WTC11 (cell line): Measurements from ENCODE around the gene ADAM12. TPM values are rescaled to one million over a fixed set of nuclear protein-coding genes. Genes with fewer than 3 reads are reported as not detected.
"Not testable (repeated sequence)": the region's sequence is repeated elsewhere in the genome, so short reads cannot be mapped to it uniquely, and the experiment has no call there.

ENCODE experiments used
- ATAC-seq: fragments of 200-7000 bp; cut with Tn5 transposase; 2 replicates; pipeline ENCODE4 v1.10.0; 2021; ENCODE audit warnings: mild to moderate bottlenecking, moderate library complexity
- CTCF ChIA-PET: fragments of 300-600 bp; sonication (Branson Sonifier 250); formaldehyde crosslinking; loops from one replicate; lab custom pipeline; 2021; ENCODE audit warnings: antibody characterized with exemption; lab: Charles Lee
- POLR2A ChIA-PET: fragments of 350-600 bp; sonication (Branson Sonifier 250); formaldehyde crosslinking; loops from one replicate; lab custom pipeline; 2021; ENCODE audit warnings: antibody characterized with exemption; lab: Charles Lee
- DNase-seq: peaks from one replicate; pipeline ENCODE4 v3.0.0; 2021; ENCODE audit warnings: low spot score
- H3K27ac Mint-ChIP-seq: 2 replicates; pipeline ENCODE4 v1.8.0; 2021; ENCODE audit warnings: mixed read lengths
- H3K27me3 Mint-ChIP-seq: 2 replicates; pipeline ENCODE4 v1.8.0; 2021; ENCODE audit warnings: low read depth, mild to moderate bottlenecking, moderate library complexity, mixed read lengths
- H3K36me3 Mint-ChIP-seq: 2 replicates; pipeline ENCODE4 v1.8.0; 2021; ENCODE audit warnings: mixed read lengths
- H3K4me1 Mint-ChIP-seq: 2 replicates; pipeline ENCODE4 v1.8.0; 2022; ENCODE audit warnings: mixed read lengths
- H3K4me3 Mint-ChIP-seq: 2 replicates; pipeline ENCODE4 v1.8.0; 2021; ENCODE audit warnings: mild to moderate bottlenecking, moderate library complexity, mixed read lengths
- H3K9me3 Mint-ChIP-seq: 2 replicates; pipeline ENCODE4 v1.8.0; 2021; ENCODE audit warnings: mixed read lengths
- CBFB ChIP-seq: sonication (generic); formaldehyde crosslinking; IDR thresholded peaks from 2 replicates; pipeline ENCODE4 v1.8.1; 2022; ENCODE audit warnings: mild to moderate bottlenecking, low read depth, missing genetic modification reagents
- CDX4 ChIP-seq: fragments of 250-450 bp; sonication (Bioruptor Pico); IDR thresholded peaks from 2 replicates; pipeline ENCODE4 v1.9.0; 2021; ENCODE audit warnings: moderate library complexity, mild to moderate bottlenecking, inconsistent platforms, borderline replicate concordance
- E2F5 ChIP-seq: sonication (generic); formaldehyde crosslinking; IDR thresholded peaks from 2 replicates; pipeline ENCODE4 v1.8.1; 2022; ENCODE audit warnings: mild to moderate bottlenecking, moderate library complexity, missing genetic modification reagents
- HMGXB4 ChIP-seq: sonication (generic); formaldehyde crosslinking; IDR thresholded peaks from 2 replicates; pipeline ENCODE4 v1.8.1; 2023; ENCODE audit warnings: mild to moderate bottlenecking, moderate library complexity, missing genetic modification reagents
- IRF2 ChIP-seq: sonication (generic); formaldehyde crosslinking; IDR thresholded peaks from 2 replicates; pipeline ENCODE4 v1.8.0; 2022; ENCODE audit warnings: low read depth, missing genetic modification reagents, borderline replicate concordance
- JAZF1 ChIP-seq: fragments of 250-450 bp; sonication (Bioruptor Pico); IDR thresholded peaks from 2 replicates; pipeline ENCODE4 v1.9.0; 2021; ENCODE audit warnings: moderate library complexity, mild to moderate bottlenecking, inconsistent platforms
- JUN ChIP-seq: sonication (generic); formaldehyde crosslinking; IDR thresholded peaks from 2 replicates; pipeline ENCODE4 v1.8.0; 2023; ENCODE audit warnings: mild to moderate bottlenecking, missing genetic modification reagents
- KAT7 ChIP-seq: sonication (generic); formaldehyde crosslinking; IDR thresholded peaks from 2 replicates; pipeline ENCODE4 v1.8.1; 2023; ENCODE audit warnings: missing genetic modification reagents, mild to moderate bottlenecking, borderline replicate concordance
- OVOL2 ChIP-seq: fragments of 250-450 bp; sonication (Bioruptor Pico); IDR thresholded peaks from 2 replicates; pipeline ENCODE4 v1.9.0; 2021; ENCODE audit warnings: mild to moderate bottlenecking, borderline replicate concordance
- PRRX2 ChIP-seq: fragments of 250-450 bp; sonication (Bioruptor Pico); IDR thresholded peaks from 2 replicates; pipeline ENCODE4 v1.8.0; 2021; ENCODE audit warnings: mild to moderate bottlenecking
- RORB ChIP-seq: fragments of 250-450 bp; sonication (Bioruptor Pico); IDR thresholded peaks from 2 replicates; pipeline ENCODE4 v1.9.0; 2021; ENCODE audit warnings: mild to moderate bottlenecking
- SMAD4 ChIP-seq: sonication (generic); formaldehyde crosslinking; IDR thresholded peaks from 2 replicates; pipeline ENCODE4 v1.8.0; 2022; ENCODE audit warnings: mild to moderate bottlenecking, missing genetic modification reagents
- SOX15 ChIP-seq: fragments of 250-450 bp; sonication (Bioruptor Pico); IDR thresholded peaks from 2 replicates; pipeline ENCODE4 v1.9.0; 2021; ENCODE audit warnings: mild to moderate bottlenecking
- TEAD1 ChIP-seq: sonication (generic); formaldehyde crosslinking; IDR thresholded peaks from 2 replicates; pipeline ENCODE4 v1.8.0; 2022; ENCODE audit warnings: mild to moderate bottlenecking, missing genetic modification reagents
- TEAD4 ChIP-seq: sonication (generic); formaldehyde crosslinking; IDR thresholded peaks from 2 replicates; pipeline ENCODE4 v1.8.0; 2022; ENCODE audit warnings: mild to moderate bottlenecking, missing genetic modification reagents
- TP53 ChIP-seq: sonication (generic); formaldehyde crosslinking; IDR thresholded peaks from 2 replicates; pipeline ENCODE4 v1.8.1; 2023; ENCODE audit warnings: mild to moderate bottlenecking, missing genetic modification reagents
- ZBTB21 ChIP-seq: sonication (generic); formaldehyde crosslinking; IDR thresholded peaks from 2 replicates; pipeline ENCODE4 v1.8.1; 2023; ENCODE audit warnings: mild to moderate bottlenecking, missing genetic modification reagents, borderline replicate concordance
- ZNF121 ChIP-seq: sonication (generic); formaldehyde crosslinking; IDR thresholded peaks from 2 replicates; pipeline ENCODE4 v1.8.0; 2023; ENCODE audit warnings: missing genetic modification reagents
- ZNF219 ChIP-seq: sonication (generic); formaldehyde crosslinking; IDR thresholded peaks from 2 replicates; pipeline ENCODE4 v1.8.0; 2023; ENCODE audit warnings: missing genetic modification reagents, mild to moderate bottlenecking, borderline replicate concordance
- ZNF317 ChIP-seq: sonication (generic); formaldehyde crosslinking; IDR thresholded peaks from 2 replicates; pipeline ENCODE4 v1.8.1; 2023; ENCODE audit warnings: low read depth, mild to moderate bottlenecking, moderate library complexity, missing genetic modification reagents, borderline replicate concordance
- total RNA-seq: library from RNA; stranded (reverse); gene quantifications from 3 replicates; pipeline ENCODE4 v1.2.3, GENCODE V29; 2021

Gene ADAM12
- total RNA-seq, 1 experiment from 2014 or later = 0.22 TPM

- ATAC-seq = no peak
Measured at GRCh38 chr10:126250527-126251310, 137.6 kb downstream of the ADAM12 start.

DNA sequence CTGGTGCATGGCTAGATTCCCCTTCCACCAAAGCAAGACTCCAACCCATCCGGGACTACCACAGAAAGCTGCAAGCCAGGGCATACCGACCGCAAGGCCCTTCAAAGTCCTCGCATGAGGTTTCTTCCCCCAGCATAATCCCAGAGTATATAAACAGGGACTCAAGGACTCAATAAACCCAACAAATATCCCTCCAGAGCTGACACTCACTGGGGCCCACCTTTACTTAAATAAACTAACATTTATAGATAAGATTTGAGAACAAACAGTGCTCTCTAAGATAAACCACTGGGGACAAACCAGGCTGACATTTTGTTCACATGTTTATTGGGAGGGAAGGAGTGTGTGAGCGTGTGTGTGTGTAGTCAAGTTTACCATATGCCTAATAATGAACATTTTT is 138.2 kb downstream of the ADAM12 start:
- Mint-ChIP-seq H3K27ac (0 out of 2 replicates have a peak overlapping the region, but pooled peaks have one; percentile 64), H3K4me1 (peaks cover 6% of the 10 kb centered on the region), H3K4me3 (no peak overlapping the region), H3K36me3 (peaks cover 7% of the 10 kb centered on the region; the same call in 1 of the 2 replicates), H3K27me3 (no peaks in the 10 kb centered on the region), H3K9me3 (peaks cover 18% of the 10 kb centered on the region)
- ChIA-PET CTCF (interaction anchor here (0.5 kb wide), 1 partner anchor 382 kb away, joined by 4 read pairs; no protein-coding TSS in a partner anchor), POLR2A (no interaction called here)
- DNase-seq (no peak), ATAC-seq (no peak)
- TF ChIP-seq JAZF1 (no peak), HMGXB4 (CRISPR knock-in tag) (no peak), CBFB (CRISPR knock-in tag) (no peak), TEAD1 (CRISPR knock-in tag) (no peak), RORB (CRISPR knock-in tag) (no peak), ZNF317 (CRISPR knock-in tag) (no peak), SOX15 (no peak), OVOL2 (CRISPR knock-in tag) (no peak), TP53 (no peak), PRRX2 (CRISPR knock-in tag) (no peak), TEAD4 (CRISPR knock-in tag) (no peak)

More at GRCh38 chr10:126250527-126251310, 137.6 kb downstream of the ADAM12 start:
- TF ChIP-seq TEAD4 (CRISPR knock-in tag) (no peak), IRF2 (no peak)
- Mint-ChIP-seq H3K4me1 (peaks cover 6% of the 10 kb centered on the region), H3K27ac (no peak overlapping the region), H3K4me3 (no peak overlapping the region), H3K36me3 (peaks cover 7% of the 10 kb centered on the region; the same call in 1 of the 2 replicates), H3K9me3 (peaks cover 18% of the 10 kb centered on the region), H3K27me3 (no peaks in the 10 kb centered on the region)
- ChIA-PET POLR2A (no interaction called here), CTCF (no interaction called here)
- no peak for DNase-seq

DNA sequence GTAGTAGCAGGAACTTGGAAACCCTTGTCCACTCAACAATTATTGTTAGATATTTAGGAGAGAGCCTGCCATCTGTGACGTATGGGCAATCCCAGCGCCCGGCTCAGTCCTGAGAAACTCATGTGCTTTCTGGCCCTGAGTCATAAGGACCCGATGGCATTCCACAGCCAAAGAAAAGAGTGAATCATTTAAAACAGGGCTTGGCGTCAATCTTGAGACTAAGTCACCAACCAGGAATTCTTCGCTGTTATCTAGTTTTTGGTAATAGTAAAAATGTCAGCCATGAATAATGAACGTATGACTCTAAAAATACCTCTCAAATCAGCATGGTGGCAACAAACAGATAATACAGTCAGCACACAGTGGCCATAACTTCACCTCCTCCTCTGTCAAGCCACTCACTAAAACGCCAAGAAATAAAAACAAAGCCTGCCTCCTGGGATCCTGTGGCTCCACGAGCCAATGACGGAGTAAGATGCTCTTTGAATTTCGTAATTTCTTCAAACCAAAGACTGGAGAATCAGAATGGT is 140.8 kb downstream of the ADAM12 start:
- Mint-ChIP-seq H3K36me3 (peaks cover 7% of the 10 kb centered on the region; the same call in 1 of the 2 replicates), H3K4me1 (peaks cover 6% of the 10 kb centered on the region), H3K27ac (no peak overlapping the region), H3K4me3 (no peak overlapping the region), H3K27me3 (no peaks in the 10 kb centered on the region), H3K9me3 (peaks cover 15% of the 10 kb centered on the region)
- CTCF ChIA-PET = no interaction called here
- TF ChIP-seq E2F5 (no peak), ZNF219 (no peak), JUN (no peak), CDX4 (CRISPR knock-in tag) (no peak), SMAD4 (no peak), ZBTB21 (CRISPR knock-in tag) (no peak), ZNF121 (CRISPR knock-in tag) (no peak), KAT7 (CRISPR knock-in tag) (no peak)
- ATAC-seq (no peak), DNase-seq (no peak)
- POLR2A ChIA-PET = no interaction called here

DNA sequence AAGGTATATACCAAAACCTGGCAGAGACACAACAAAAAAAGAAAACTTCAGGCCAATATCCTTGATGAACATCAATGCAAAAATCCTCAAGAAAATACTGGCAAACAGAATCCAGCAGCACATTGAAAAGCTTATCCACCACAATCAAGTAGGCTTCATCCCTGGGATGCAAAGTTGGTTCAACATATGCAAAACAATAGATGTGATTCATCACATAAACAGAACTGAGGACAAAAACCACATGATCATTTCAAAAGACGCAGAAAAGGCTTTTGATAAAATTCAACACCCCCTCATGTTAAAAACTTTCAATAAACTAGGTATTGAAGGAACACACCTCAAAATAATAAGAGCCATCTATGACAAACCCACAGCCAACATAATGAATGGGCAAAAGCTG is 141.9 kb downstream of the ADAM12 start:
- ATAC-seq, H3K27ac Mint-ChIP-seq, H3K27me3 Mint-ChIP-seq, H3K9me3 Mint-ChIP-seq, DNase-seq, POLR2A ChIA-PET, H3K4me3 Mint-ChIP-seq, H3K36me3 Mint-ChIP-seq, CTCF ChIA-PET, H3K4me1 Mint-ChIP-seq: not testable (repeated sequence)
